OCI-LY7 (cell line): ENCODE results near the gene CELF2. TPM values are rescaled to one million over a fixed set of nuclear protein-coding genes. Genes with fewer than 3 reads are reported as not detected.

Experiments
- BruUV-seq: library from RNA; stranded (reverse); fragments of 400-500 nt; replicated peaks from 2 replicates; lab custom pipeline; 2021; lab: Mats Ljungman, UMichigan
- CTCF ChIA-PET: fragments of 300-600 bp; sonication (Branson Sonifier 250); formaldehyde crosslinking; loops from one replicate; lab custom pipeline; 2022; ENCODE audit warnings: antibody characterized with exemption; ENCODE audit not compliant: unreplicated experiment; lab: Charles Lee
- POLR2A ChIA-PET: fragments of 300-600 bp; sonication (Branson Sonifier 250); formaldehyde crosslinking; loops from one replicate; lab custom pipeline; 2022; ENCODE audit warnings: antibody characterized with exemption; lab: Charles Lee
- DNase-seq: peaks from one replicate; pipeline ENCODE4 v3.0.0-alpha.2; 2015; ENCODE audit warnings: low spot score
- H2AFZ ChIP-seq: fragments of 200-600 bp; sonication (generic), shearing (Covaris generic); 2 replicates; pipeline ENCODE4 v1.6.1; 2014; ENCODE audit warnings: mild to moderate bottlenecking, antibody characterized with exemption, low read length, moderate library complexity
- H3K27ac ChIP-seq: fragments of 200-600 bp; sonication (generic); 2 replicates; pipeline ENCODE4 v1.5.1; 2014; ENCODE audit warnings: mixed run types, low read depth, mild to moderate bottlenecking, moderate library complexity, low read length, inconsistent platforms; ENCODE audit not compliant: poor library complexity, severe bottlenecking
- H3K36me3 ChIP-seq: fragments of 200-600 bp; sonication (generic); 2 replicates; pipeline ENCODE4 v1.6.1; 2014; ENCODE audit warnings: mild to moderate bottlenecking, antibody characterized with exemption, low read length, moderate library complexity, mixed read lengths; ENCODE audit not compliant: insufficient read depth
- H3K4me1 ChIP-seq: fragments of 200-600 bp; sonication (generic); 2 replicates; pipeline ENCODE4 v1.5.1; 2014; ENCODE audit warnings: mild to moderate bottlenecking, low read length; ENCODE audit not compliant: insufficient read depth, poor library complexity, severe bottlenecking
- H3K4me2 ChIP-seq: fragments of 200-600 bp; sonication (generic); 2 replicates; pipeline ENCODE4 v1.6.1; 2014; ENCODE audit warnings: mild to moderate bottlenecking, low read length
- H3K4me3 ChIP-seq: fragments of 200-600 bp; sonication (generic); 2 replicates; pipeline ENCODE4 v1.5.1; 2014; ENCODE audit warnings: mild to moderate bottlenecking, low read depth, low read length; ENCODE audit not compliant: poor library complexity, severe bottlenecking
- H3K79me2 ChIP-seq: fragments of 200-600 bp; sonication (generic); 2 replicates; pipeline ENCODE4 v1.6.1; 2016; ENCODE audit warnings: low read depth, mild to moderate bottlenecking, low read length, moderate library complexity, mixed read lengths; ENCODE audit not compliant: insufficient read depth
- H3K9me2 ChIP-seq: fragments of 200-600 bp; sonication (generic); 2 replicates; pipeline ENCODE4 v1.6.1; 2016; ENCODE audit warnings: mild to moderate bottlenecking, low read length, mixed read lengths; ENCODE audit not compliant: insufficient read depth
- H3K9me3 ChIP-seq: fragments of 200-600 bp; sonication (generic); 2 replicates; pipeline ENCODE4 v1.6.1; 2014; ENCODE audit warnings: mild to moderate bottlenecking, mixed run types, low read length, mixed read lengths
- H4K20me1 ChIP-seq: fragments of 200-600 bp; sonication (generic); 2 replicates; pipeline ENCODE4 v1.6.1; 2014; ENCODE audit warnings: mild to moderate bottlenecking, antibody characterized with exemption, low read length, moderate library complexity, mixed read lengths; ENCODE audit not compliant: insufficient read depth
- CTCF ChIP-seq: fragments of 200-600 bp; sonication (generic); conservative IDR thresholded peaks from 2 replicates; pipeline ENCODE4 v1.5.1; 2014; ENCODE audit warnings: mild to moderate bottlenecking, antibody characterized with exemption, low read length, moderate library complexity, mixed read lengths
- EZH2phosphoT487 ChIP-seq: fragments of 200-600 bp; sonication (generic); IDR thresholded peaks from 2 replicates; pipeline ENCODE4 v1.6.1; 2018; ENCODE audit warnings: low read depth, borderline replicate concordance, mild to moderate bottlenecking, mixed run types, antibody characterized with exemption, low read length, moderate library complexity, mixed read lengths
- intact Hi-C: fragments of 100-400 bp; cut with micrococcal nuclease; formaldehyde crosslinking; loops from one replicate; pipeline ENCODE4 v1.10.0; 2022; ENCODE audit not compliant: unreplicated experiment
- total RNA-seq, 2 experiments: library from RNA; depleted of rRNA in 1 of 2; stranded (reverse); fragments of >200 nt in 1 of 2; shearing (Covaris generic) in 1 of 2; gene quantifications; 2 replicates each; pipeline ENCODE4 v1.2.3, GENCODE V29; 2014 to 2022

The CELF2 gene
- total RNA-seq, 2 experiments from 2014 or later = 5.4 to 19.1 TPM

- Histone ChIP-seq H3K36me3 (no peaks in the 10 kb centered on the region), H3K27ac (no peak overlapping the region), H4K20me1 (no peaks in the 10 kb centered on the region), H3K4me3 (no peak overlapping the region), H3K4me2 (no peak overlapping the region), H3K79me2 (no peaks in the 10 kb centered on the region), H2AFZ (no peak overlapping the region), H3K4me1 (no peaks in the 10 kb centered on the region), H3K9me3 (no peaks in the 10 kb centered on the region), H3K9me2 (no peaks in the 10 kb centered on the region)
- BruUV-seq = no TSS peak
- no peak for TF ChIP-seq CTCF
- no peak for TF ChIP-seq EZH2phosphoT487
- no peak for DNase-seq
- intact Hi-C loops = no loop called here
- ChIA-PET CTCF (interaction anchor here (0.6 kb wide), 1 partner anchor 31 kb away, joined by 3 read pairs; no protein-coding TSS in a partner anchor), POLR2A (interaction anchor here (0.6 to 0.9 kb wide), 2 partner anchors 29 to 180 kb away, joined by 3 to 4 read pairs; no protein-coding TSS in a partner anchor)
These were observed 277.8 kb downstream of the CELF2 start for GRCh38 chr10:11295492-11295891.

GRCh38 chr10:11297136-11297535 is 279.5 kb downstream of the CELF2 start:
- Histone ChIP-seq H3K9me2 (no peaks in the 10 kb centered on the region), H3K4me2 (no peak overlapping the region), H4K20me1 (no peaks in the 10 kb centered on the region), H3K4me1 (no peaks in the 10 kb centered on the region), H3K27ac (no peak overlapping the region), H2AFZ (no peak overlapping the region), H3K79me2 (no peaks in the 10 kb centered on the region), H3K4me3 (no peak overlapping the region), H3K9me3 (no peaks in the 10 kb centered on the region), H3K36me3 (no peaks in the 10 kb centered on the region)
- intact Hi-C loops = no loop called here
- CTCF ChIA-PET = no interaction called here
- BruUV-seq = no TSS peak
- POLR2A ChIA-PET = interaction anchor here (0.7 kb wide), 1 partner anchor 596 kb away, joined by 3 read pairs; no protein-coding TSS in a partner anchor
- no peak for DNase-seq
- TF ChIP-seq CTCF = no peak
- no peak for TF ChIP-seq EZH2phosphoT487

- no peaks in the 10 kb centered on the region for H3K4me1 ChIP-seq
- H3K36me3 ChIP-seq = no peaks in the 10 kb centered on the region
- POLR2A ChIA-PET = no interaction called here
- CTCF ChIA-PET = no interaction called here
- H3K4me2 ChIP-seq = no peak overlapping the region
- no peak overlapping the region for H2AFZ ChIP-seq
- TF ChIP-seq EZH2phosphoT487 (no peak), CTCF (no peak)
- no peaks in the 10 kb centered on the region for H4K20me1 ChIP-seq
- H3K4me3 ChIP-seq = no peak overlapping the region
- no peak overlapping the region for H3K27ac ChIP-seq
- no peaks in the 10 kb centered on the region for H3K9me3 ChIP-seq
- DNase-seq = no peak
- BruUV-seq = no TSS peak
- H3K79me2 ChIP-seq = no peaks in the 10 kb centered on the region
- H3K9me2 ChIP-seq = no peaks in the 10 kb centered on the region
- intact Hi-C loops = no loop called here
These were observed 280.4 kb downstream of the CELF2 start for GRCh38 chr10:11298116-11298515.
